Measurements from ENCODE around the gene GOLGA6B.
A peak's percentile ranks its signal among the peaks of the same experiment; 100 is the strongest.
"Not testable (repeated sequence)": the region's sequence is repeated elsewhere in the genome, so short reads cannot be mapped to it uniquely, and the experiment has no call there.

The GOLGA6B gene, protein sequence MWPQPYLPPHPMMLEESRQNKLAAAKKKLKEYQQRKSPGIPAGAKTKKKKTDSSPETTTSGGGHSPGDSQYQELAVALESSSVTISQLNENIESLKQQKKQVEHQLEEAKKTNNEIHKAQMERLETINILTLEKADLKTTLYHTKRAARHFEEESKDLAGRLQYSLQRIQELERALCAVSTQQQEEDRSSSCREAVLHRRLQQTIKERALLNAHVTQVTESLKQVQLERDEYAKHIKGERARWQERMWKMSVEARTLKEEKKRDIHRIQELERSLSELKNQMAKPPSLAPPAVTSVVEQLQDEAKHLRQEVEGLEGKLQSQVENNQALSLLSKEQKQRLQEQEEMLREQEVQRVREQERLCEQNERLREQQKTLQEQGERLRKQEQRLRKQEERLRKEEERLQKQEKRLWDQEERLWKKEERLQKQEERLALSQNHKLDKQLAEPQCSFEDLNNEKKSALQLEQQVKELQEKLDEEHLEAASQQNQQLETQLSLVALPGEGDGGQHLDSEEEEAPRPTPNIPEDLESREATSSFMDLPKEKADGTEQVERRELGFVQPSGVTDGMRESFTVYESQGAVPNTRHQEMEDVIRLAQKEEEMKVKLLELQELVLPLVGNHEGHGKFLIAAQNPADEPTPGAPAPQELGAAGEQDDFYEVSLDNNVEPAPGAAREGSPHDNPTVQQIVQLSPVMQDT

GRCh38 chr15:72654397-72654796 is at the start of gene GOLGA6B:
Gene GOLGA6B, plus strand, starts transcription at chr15:72654697. Its CDS starts 41 bp downstream, at chr15:72654738.
- DNase-seq (ENCODE audit: low read depth) = not testable (repeated sequence)

- DNase-seq (ENCODE audit: low read depth) = peak; percentile 7
Measured at GRCh38 chr15:72604794-72605193, 49.7 kb upstream of the GOLGA6B start.

DNA sequence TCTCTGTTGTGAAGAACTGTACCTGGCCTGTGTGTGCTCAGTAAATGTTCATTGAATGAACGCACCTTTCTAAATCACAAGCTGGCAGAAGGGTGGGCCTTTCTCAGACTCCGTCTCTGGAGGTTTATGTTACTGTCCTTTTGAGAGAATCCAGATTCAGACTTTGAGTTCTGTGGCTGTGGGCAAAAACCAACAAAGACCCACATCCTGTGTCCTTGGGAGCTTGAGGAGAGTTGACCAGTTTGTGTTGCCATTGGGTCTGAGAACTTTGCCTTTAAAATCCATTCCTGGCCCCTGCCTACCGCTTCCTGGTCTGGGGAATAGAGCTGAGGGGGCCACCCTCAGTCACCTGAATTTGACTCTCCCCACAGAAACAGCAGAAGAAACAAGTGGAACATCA is 46.4 kb upstream of the GOLGA6B start:
- not testable (repeated sequence) for DNase-seq (ENCODE audit: low read depth)

- DNase-seq (ENCODE audit: low read depth) = no peak
Measured at GRCh38 chr15:72609862-72610261, 44.6 kb upstream of the GOLGA6B start.

DNA sequence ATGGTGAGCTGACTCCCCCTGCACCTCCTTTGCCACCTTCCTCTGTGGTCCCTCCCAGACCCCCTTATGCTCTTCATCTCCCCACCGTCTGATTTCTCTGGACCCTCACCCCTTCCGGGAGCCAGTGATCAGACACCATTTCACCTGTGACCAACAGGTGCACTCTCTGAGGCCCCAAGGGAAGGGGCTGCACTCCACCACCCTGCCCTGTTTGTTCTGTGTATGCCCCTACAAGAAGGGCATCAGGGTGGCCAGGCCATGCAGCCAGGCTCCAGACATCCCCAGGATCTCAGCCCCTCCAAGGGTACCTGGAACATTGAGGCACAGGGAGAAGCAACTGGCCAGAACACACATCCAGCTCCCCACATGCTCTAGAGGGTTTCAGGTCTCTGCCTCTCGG is 42.2 kb upstream of the GOLGA6B start:
- not testable (repeated sequence) for DNase-seq (ENCODE audit: low read depth)

GRCh38 chr15:72614810-72615532 is 39.5 kb upstream of the GOLGA6B start:
- no peak for DNase-seq (ENCODE audit: low read depth)

DNA sequence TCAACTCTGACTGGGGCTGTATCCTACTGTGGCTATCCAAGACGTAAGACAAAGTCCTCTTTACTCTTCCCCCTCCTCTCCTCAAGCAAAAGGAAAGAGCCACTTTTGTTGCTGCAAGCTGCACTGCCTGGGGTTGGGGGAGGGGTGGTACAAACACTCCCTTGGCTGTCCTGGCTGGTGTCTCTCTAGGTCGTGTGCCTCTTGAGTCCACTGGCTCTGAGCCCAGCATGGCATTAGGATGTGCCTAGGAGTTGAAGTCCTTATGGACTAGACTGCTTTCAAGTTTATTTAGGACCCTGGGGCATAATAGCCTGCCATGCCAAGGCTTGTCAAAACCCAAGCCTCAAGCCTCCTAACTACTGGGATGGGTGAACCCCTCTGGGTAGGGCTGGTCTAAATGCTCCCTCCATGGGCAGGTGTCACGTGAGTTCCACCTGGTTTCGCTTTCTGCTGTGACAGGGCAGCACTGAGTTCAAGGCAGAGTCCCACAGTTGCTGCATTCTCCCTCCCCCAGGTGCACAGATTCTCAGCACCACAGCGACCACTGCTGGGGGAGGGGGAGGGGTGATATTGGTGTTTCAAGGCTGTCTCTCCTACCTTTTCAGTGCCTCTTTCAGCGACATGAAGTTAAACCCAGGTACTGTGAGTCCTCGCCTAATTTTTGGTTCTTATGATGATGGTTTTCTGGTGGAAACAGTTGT is 38.8 kb upstream of the GOLGA6B start:
- DNase-seq (ENCODE audit: low read depth) = not testable (repeated sequence)

DNA sequence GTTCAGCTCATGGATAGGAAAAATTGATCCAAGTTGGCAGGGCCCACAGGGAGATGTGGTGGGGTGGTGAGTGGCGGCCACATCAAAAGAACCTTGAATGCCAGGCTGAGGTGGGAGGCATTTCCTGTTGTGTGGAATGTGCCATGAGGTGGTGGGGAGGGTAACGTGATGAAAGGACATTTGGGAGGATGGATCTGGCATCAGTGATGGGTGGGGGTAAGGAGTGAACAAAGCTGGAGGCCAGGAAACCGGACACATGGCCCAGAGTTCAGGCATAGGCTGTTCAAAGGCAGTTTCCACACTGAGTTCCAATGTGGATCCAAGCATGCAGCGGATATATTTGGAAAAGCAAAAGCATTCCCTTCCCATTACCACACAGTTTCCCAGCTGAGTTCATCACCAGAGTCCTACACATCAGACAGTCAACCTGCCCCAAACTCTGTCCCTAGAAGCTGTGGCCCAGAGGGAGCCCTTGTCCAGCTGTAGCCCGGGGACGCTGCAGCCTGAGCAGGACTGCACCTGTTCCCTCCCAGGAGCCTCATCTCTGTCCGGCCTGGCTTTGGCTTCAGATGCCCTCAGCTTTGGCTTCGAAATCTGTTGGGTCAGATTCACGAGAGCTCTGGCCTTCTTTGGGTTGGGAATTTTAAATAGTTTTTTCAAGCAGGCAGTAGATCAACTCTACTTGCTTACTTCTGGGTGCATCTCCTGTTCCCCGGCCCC is 37.8 kb upstream of the GOLGA6B start:
- no peak for DNase-seq (ENCODE audit: low read depth)

DNA sequence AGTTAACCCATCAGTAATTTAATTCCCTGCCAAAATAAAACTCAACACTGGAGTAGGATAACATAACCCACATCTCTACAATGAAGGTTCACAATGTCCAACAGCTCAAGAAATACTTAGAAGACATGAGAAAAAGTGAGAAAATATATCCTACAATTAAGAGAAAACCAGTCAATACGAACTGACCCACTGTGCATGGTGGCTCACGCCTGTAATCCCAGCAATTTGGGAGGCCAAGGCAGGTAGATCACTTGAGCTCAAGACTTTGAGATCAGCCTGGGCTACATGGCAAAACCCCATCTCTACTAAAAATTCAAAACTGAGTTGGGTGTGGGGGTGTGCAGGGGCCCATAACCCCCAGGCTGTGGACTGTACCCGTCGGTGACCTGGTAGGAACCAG is 30.6 kb upstream of the GOLGA6B start:
- DNase-seq (ENCODE audit: low read depth) = not testable (repeated sequence)

GRCh38 chr15:72626153-72626552 is 28.3 kb upstream of the GOLGA6B start:
- DNase-seq (ENCODE audit: low read depth) = peak; percentile 23

DNA sequence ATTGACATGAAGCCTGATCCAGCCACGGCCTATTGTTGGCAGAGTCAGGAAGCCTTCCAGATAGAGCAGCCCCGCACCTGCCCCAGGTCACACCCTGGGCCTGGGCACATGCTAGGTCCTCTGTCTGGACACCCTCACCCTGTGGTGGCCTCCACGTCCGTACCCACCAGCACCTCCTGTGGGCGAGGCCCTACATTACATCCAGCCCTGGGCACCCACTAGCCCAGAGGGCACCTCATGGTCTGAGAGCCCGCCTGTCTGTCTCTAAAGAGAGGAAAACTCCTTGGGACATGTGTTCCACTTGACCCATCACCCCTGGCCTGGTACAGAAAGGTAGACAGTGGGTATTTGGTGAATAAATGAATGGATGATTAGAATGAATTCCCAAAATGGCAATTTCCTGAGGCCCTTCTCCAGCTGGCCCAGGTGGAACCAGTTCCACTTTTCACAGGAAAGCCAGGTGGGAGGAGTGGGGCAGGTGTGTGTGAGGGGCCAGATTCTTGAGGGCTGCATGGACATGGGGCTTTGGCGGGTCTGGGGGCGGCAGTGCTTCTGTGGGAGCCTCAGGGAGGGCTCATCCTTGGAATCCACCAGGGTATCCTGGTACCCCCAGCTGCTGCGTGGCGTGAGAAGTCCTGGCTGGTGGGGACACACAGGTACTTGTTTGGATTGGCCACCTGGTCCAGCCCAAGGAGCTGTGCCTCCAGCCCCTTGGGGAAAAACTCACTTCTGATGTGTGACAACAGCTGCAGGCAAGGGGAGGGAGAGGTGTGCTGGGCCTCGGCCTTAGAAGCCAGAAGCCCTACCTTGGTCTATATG is 26.0 kb upstream of the GOLGA6B start:
- not testable (repeated sequence) for DNase-seq (ENCODE audit: low read depth)

DNA sequence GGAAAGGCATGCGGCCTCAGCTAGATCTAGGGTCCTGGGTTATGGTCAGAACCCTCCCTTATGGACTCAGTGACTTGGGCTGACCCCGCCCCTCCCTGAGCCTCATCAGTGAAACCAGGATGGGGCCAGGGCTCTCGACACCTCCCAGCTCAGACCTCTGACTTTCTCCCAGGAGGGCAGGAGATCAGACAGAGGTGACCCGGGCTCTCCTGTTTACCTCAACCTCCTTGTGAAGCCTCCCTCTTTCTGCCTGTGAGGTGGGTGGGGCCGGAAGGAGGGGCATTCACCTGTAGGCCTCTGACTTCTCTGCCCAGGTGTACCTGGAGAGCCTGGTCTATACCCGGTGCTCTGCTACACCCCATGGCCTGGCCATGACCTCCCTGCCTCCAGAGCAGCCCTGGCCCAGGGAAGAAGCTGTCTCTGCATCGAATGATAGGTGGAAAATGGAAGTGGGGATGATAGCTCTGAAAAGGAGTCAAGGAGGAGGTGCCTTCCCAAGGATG is 25.4 kb upstream of the GOLGA6B start:
- not testable (repeated sequence) for DNase-seq (ENCODE audit: low read depth)

GRCh38 chr15:72636519-72637282 is 17.8 kb upstream of the GOLGA6B start:
- DNase-seq (ENCODE audit: low read depth) = peak; percentile 88

DNA sequence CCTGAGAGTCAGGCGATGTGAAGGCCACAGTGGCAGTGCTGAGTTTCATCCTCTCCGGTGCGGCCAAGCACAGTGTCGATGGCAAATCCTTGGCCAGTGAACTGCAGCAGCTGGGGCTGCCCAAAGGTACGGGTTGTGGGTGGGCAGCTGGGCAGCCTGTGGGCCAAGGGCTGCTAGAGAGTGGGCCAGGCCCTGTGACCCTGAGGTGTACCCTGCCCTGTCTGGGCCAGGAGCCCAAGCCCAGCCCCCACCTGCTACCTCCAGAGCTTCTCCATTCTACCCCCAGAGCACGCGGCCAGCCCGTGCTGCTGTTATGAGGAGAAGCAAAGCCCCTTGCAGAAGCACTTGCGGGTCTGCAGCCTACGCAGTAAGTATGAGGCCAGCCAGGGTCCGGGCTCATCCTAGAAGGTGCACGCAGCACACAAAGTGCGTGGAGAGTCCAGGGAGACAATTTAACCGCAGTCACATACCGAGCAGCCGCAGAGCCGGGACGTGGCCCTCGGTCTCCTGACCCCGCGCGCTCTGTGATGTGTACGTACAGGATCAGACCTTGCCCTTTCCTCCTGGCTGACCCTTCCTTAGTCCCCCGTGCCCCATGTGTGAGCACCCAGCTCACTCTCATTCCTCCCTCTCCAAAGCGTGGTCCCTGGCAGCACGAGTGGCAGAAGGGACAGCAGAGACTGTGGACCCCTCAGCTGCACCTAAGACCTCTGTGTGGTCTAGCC is 14.6 kb upstream of the GOLGA6B start:
- DNase-seq (ENCODE audit: low read depth) = not testable (repeated sequence)

GRCh38 chr15:72642271-72642670 is 12.2 kb upstream of the GOLGA6B start:
- not testable (repeated sequence) for DNase-seq (ENCODE audit: low read depth)

DNA sequence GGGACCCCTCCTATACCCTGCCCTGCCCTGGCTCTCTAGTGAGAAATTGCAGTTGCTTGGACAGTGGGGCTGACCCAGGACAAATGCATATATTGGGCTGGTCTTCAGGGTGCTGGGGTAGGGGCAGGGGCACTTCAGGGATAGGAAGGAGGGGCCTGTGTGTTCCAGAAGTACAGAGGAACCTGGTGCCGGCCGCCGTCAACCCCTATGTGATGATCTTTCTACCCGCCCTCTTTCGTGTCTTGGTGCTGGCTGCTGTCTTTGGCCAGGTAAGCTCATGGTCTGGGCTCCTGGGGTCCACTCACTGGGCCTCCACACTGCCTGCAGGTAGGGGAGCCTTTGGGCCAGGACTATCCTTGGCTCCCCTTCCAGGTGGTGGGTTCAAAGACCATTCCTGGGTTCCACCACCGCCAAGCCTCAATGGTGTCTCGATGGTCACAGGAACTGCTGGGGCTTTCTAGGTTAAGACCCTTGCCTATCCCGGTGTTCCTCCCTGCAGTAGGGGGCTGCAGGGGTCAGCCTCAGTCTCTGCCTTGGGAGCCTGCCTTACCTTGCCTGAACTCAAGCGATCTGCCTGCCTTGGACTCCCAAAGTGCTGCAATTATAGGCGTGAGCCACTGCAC is 5.8 kb upstream of the GOLGA6B start:
- DNase-seq (ENCODE audit: low read depth) = not testable (repeated sequence)

DNA sequence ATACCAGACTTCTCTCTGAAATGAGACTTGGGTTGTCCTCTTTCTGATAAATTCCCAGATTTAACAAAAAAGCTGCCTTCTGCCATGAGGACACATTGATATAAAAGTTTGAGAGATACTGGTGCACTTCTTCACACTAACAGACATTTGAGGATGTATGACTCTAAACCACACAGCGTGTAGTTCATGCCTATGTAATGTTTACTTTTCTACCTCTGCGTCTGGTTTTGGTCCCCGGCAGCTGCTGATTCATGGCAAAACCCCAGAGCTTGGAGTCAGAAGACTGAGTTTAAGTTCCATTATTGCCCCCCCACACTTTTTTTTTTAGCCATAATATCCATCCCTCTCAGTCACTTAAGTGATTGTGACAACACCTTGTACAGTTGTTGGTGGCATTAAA is 1.5 kb downstream of the GOLGA6B start:
- DNase-seq (ENCODE audit: low read depth) = not testable (repeated sequence)

- DNase-seq (ENCODE audit: low read depth) = not testable (repeated sequence)
Measured at GRCh38 chr15:72661081-72661480, 6.6 kb downstream of the GOLGA6B start.

Measured in EH (cell line).